ENCODE results near the gene C4orf36.

DNA sequence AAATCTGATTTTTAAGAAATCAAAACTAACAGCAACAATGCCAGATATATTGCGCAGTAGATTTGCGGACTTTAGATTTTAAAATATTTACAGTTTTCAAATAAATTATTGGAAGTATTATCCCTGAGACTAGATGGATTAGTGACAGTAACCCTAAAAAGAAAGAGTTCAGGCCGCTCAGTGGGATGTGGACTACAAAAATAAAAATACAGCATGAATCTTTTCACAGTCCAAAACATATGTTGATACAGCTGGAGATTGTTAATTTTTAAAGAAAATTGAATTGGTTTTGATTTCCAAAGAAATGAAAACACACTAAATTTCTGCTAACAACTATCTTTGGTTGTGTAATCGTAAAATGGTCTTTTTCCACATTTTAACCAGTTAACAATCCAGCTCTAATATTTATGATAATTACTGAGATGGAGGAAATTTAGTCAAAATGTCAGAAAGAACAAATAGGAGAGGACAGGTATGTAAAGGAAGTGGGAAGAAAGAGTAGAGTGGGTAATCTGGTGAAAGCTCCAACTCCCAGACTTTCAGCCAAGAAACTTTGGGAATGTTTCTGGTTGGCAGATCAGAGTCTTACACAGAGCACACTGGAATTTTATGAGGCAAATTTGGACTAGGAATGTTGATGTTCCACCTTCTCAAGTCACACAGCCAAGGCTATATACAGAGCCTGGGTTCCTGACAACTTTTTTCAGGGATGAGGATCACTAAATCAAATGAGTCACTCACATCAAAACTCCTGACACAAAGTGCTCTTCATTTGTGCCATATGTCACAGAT lies 15.1 kb downstream of the C4orf36 start:
- TF ChIP-seq, protein P1, sequence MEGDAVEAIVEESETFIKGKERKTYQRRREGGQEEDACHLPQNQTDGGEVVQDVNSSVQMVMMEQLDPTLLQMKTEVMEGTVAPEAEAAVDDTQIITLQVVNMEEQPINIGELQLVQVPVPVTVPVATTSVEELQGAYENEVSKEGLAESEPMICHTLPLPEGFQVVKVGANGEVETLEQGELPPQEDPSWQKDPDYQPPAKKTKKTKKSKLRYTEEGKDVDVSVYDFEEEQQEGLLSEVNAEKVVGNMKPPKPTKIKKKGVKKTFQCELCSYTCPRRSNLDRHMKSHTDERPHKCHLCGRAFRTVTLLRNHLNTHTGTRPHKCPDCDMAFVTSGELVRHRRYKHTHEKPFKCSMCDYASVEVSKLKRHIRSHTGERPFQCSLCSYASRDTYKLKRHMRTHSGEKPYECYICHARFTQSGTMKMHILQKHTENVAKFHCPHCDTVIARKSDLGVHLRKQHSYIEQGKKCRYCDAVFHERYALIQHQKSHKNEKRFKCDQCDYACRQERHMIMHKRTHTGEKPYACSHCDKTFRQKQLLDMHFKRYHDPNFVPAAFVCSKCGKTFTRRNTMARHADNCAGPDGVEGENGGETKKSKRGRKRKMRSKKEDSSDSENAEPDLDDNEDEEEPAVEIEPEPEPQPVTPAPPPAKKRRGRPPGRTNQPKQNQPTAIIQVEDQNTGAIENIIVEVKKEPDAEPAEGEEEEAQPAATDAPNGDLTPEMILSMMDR (conservative IDR thresholded peaks at IDR 0.05; ENCODE audit: low read depth, low read length), result no peak
- TF ChIP-seq EZH2 (IDR thresholded peaks at IDR 0.05; ENCODE audit: borderline replicate concordance, low read depth, low read length, poor library complexity, severe bottlenecking), result no peak
